Endothelial cell of umbilical vein (primary cell): ENCODE results near the gene RPL12. TPM values are rescaled to one million over a fixed set of nuclear protein-coding genes. Genes with fewer than 3 reads are reported as not detected.

Experiments
- BruUV-seq: library from RNA; stranded (reverse); fragments of 400-500 nt; replicated peaks from 2 replicates; lab custom pipeline; 2021; lab: Mats Ljungman, UMichigan
- CTCF ChIA-PET: fragments of 300-600, 350-600 bp; sonication (Branson Sonifier 250); formaldehyde crosslinking; loops from one replicate; lab custom pipeline; 2021; ENCODE audit warnings: antibody characterized with exemption, inconsistent platforms; lab: Charles Lee
- POLR2A ChIA-PET: fragments of 300-600, 350-600 bp; sonication (Branson Sonifier 250); formaldehyde crosslinking; loops from one replicate; lab custom pipeline; 2021; ENCODE audit warnings: antibody characterized with exemption, inconsistent platforms; lab: Charles Lee
- DNase-seq: peaks from one replicate; pipeline ENCODE4 v3.0.0-alpha.2; 2011; ENCODE audit warnings: low read depth, low spot score
- FAIRE-seq: peaks from 2 replicates; lab custom pipeline; 2011; peaks lifted over from hg19 to GRCh38; lab: Jason Lieb, UNC
- H2AFZ ChIP-seq: 2 replicates; pipeline ENCODE4 v1.6.0; 2012; ENCODE audit warnings: low read depth, low read length, control low read depth, inconsistent platforms
- H3K27ac ChIP-seq: 2 replicates; pipeline ENCODE4 v1.5.1; 2011; ENCODE audit warnings: low read depth, mild to moderate bottlenecking, control low read depth, low read length, moderate library complexity; ENCODE audit not compliant: insufficient read depth
- H3K27me3 ChIP-seq, 2 experiments: 2 replicates each; pipeline versions ENCODE4 v1.6.0 to v1.6.1; 2011; ENCODE audit warnings: low read length in 2 of 2, mixed read lengths in 1 of 2; ENCODE audit not compliant: control insufficient read depth in 2 of 2, insufficient read depth in 2 of 2
- H3K36me3 ChIP-seq, 2 experiments: 2 replicates in 1 of 2; 3 replicates in 1 of 2; pipeline ENCODE4 v1.5.1; 2011; ENCODE audit warnings: low read length in 2 of 2, mild to moderate bottlenecking in 1 of 2, moderate library complexity in 1 of 2; ENCODE audit not compliant: control insufficient read depth in 2 of 2, insufficient read depth in 2 of 2; ENCODE audit errors: extremely low read depth in 1 of 2
- H3K4me1 ChIP-seq: 3 replicates; pipeline ENCODE4 v1.5.1; 2011; ENCODE audit warnings: mild to moderate bottlenecking, low read length; ENCODE audit not compliant: control insufficient read depth, insufficient read depth; ENCODE audit errors: extremely low read depth
- H3K4me2 ChIP-seq: 2 replicates; pipeline ENCODE4 v1.6.1; 2011; ENCODE audit warnings: low read length, control low read depth, mixed read lengths; ENCODE audit not compliant: insufficient read depth
- H3K4me3 ChIP-seq, 3 experiments: fragments of 200-600 bp in 1 of 3; sonication (generic), shearing (Covaris generic) in 1 of 3; replicated peaks in 1 of 3; 2 replicates each; pipeline ENCODE4 v1.5.1; 2011 to 2016; ENCODE audit warnings: control low read depth in 3 of 3, low read length in 3 of 3, mild to moderate bottlenecking in 2 of 3, inconsistent platforms in 1 of 3, low read depth in 1 of 3, moderate library complexity in 1 of 3; ENCODE audit not compliant: insufficient read depth in 1 of 3
- H3K79me2 ChIP-seq: 2 replicates; pipeline ENCODE4 v1.6.0; 2012; ENCODE audit warnings: low read length, inconsistent platforms; ENCODE audit not compliant: control insufficient read depth, insufficient read depth
- H3K9ac ChIP-seq: replicated peaks from 2 replicates; pipeline ENCODE3; 2011; ENCODE audit warnings: low read length, control low read depth; ENCODE audit not compliant: insufficient read depth; ENCODE audit errors: extremely low read depth
- H3K9me1 ChIP-seq: replicated peaks from 3 replicates; pipeline ENCODE4 v1.6.0; 2011; ENCODE audit warnings: mild to moderate bottlenecking, low read length; ENCODE audit not compliant: control insufficient read depth, insufficient read depth; ENCODE audit errors: extremely low read depth
- H3K9me3 ChIP-seq: replicated peaks from 2 replicates; pipeline ENCODE4 v1.5.1; 2012; ENCODE audit warnings: low read length, inconsistent platforms; ENCODE audit not compliant: control insufficient read depth, insufficient read depth
- H4K20me1 ChIP-seq: replicated peaks from 2 replicates; pipeline ENCODE3; 2011; ENCODE audit warnings: mild to moderate bottlenecking, low read length; ENCODE audit not compliant: control insufficient read depth, insufficient read depth; ENCODE audit errors: extremely low read depth
- CTCF ChIP-seq, 2 donors: IDR thresholded peaks; 1 replicate in 1 of 2; 2 replicates in 1 of 2; pipeline ENCODE4 v1.5.1; 2011; ENCODE audit warnings: low read length in 2 of 2, mild to moderate bottlenecking in 2 of 2, moderate library complexity in 2 of 2, control low read depth in 1 of 2, inconsistent platforms in 1 of 2, low read depth in 1 of 2; ENCODE audit not compliant: insufficient read depth in 1 of 2; ENCODE audit errors: extremely low read depth in 1 of 2
- FOS ChIP-seq: IDR thresholded peaks from 2 replicates; pipeline ENCODE4 v1.6.1; 2011; ENCODE audit warnings: mild to moderate bottlenecking, low read length, moderate library complexity, borderline replicate concordance; ENCODE audit not compliant: insufficient read depth
- GATA2 ChIP-seq: IDR thresholded peaks from 2 replicates; pipeline ENCODE4 v1.7.0; 2011; ENCODE audit warnings: low read depth, mild to moderate bottlenecking, moderate library complexity, mixed read lengths, low read length; ENCODE audit not compliant: insufficient read length, insufficient read depth
- JUN ChIP-seq: IDR thresholded peaks from 2 replicates; pipeline ENCODE4 v1.6.1; 2011; ENCODE audit warnings: borderline replicate concordance, low read depth; ENCODE audit not compliant: insufficient read length, insufficient read depth
- MYC ChIP-seq: IDR thresholded peaks from one replicate; pipeline ENCODE4 v1.6.1; 2011; ENCODE audit warnings: mild to moderate bottlenecking, low read depth, low read length
- POLR2A ChIP-seq: IDR thresholded peaks from 2 replicates; pipeline ENCODE4 v1.6.1; 2012; ENCODE audit warnings: low read depth, mild to moderate bottlenecking, control low read depth, low read length
- POLR2AphosphoS5 ChIP-seq: IDR thresholded peaks from 2 replicates; pipeline ENCODE4 v1.6.1; 2012; ENCODE audit warnings: low read depth, mild to moderate bottlenecking, control low read depth, low read length, moderate library complexity; ENCODE audit not compliant: insufficient read depth
- dilution Hi-C: fragments of 300-500 bp; cut with MboI; formaldehyde crosslinking; loops from one replicate; pipeline ENCODE4 v1.15.0; 2019; ENCODE audit warnings: low sequenced_read_pairs; ENCODE audit not compliant: extremely low pct_ligation_motif_present
- intact Hi-C: fragments of 100-400 bp; cut with micrococcal nuclease; formaldehyde crosslinking; loops from one replicate; pipeline ENCODE4 v1.10.0; 2022
- polyA plus RNA-seq, 4 experiments: library from polyadenylated mRNA; depleted of rRNA in 3 of 4; stranded (reverse) in 3 of 4; unstranded in 1 of 4; fragments of >200 nt; gene quantifications; 2 replicates each; pipeline versions ENCODE4 v1.2.1 to v1.2.3, GENCODE V29; 2011 to 2012; ENCODE audit warnings: missing spikeins in 1 of 4
- total RNA-seq: library from RNA; stranded (reverse); gene quantifications from 2 replicates; pipeline ENCODE4 v1.2.3, GENCODE V29; 2021

Gene RPL12
- total and polyA plus RNA-seq, 2 donors (not counting 3 experiments of a cell fraction or from before 2014, with no cell fraction given): 1,231 to 3,007 TPM

- TF ChIP-seq CTCF (IDR thresholded peaks at IDR 0.05; ENCODE audit: extremely low read depth in 1 of 2, insufficient read depth in 1 of 2, low read depth in 1 of 2, low read length in 2 of 2): no peak
- TF ChIP-seq POLR2A: no peak
- TF ChIP-seq FOS: no peak
- no peak for TF ChIP-seq POLR2AphosphoS5
- TF ChIP-seq GATA2: no peak
- no peak for TF ChIP-seq MYC
- no peak for TF ChIP-seq JUN
- ChIA-PET CTCF (no interaction called here), POLR2A (no interaction called here)
Measured at GRCh38 chr9:127473501-127473900, 22.3 kb upstream of the RPL12 start.

More at GRCh38 chr9:127473501-127473900, 22.3 kb upstream of the RPL12 start:
- BruUV-seq: no TSS peak
- no peak overlapping the region for H3K4me2 ChIP-seq
- no peaks in the 10 kb centered on the region for H3K79me2 ChIP-seq
- no peaks in the 10 kb centered on the region for H3K9me1 ChIP-seq
- no peaks in the 10 kb centered on the region for H4K20me1 ChIP-seq
- no peaks in the 10 kb centered on the region for H3K9me3 ChIP-seq
- DNase-seq (no peak), FAIRE-seq (no peak)
- intact Hi-C loops (no loop called here), dilution Hi-C loops (no loop called here)
- no peaks in the 10 kb centered on the region for H3K4me1 ChIP-seq
- H2AFZ ChIP-seq: no peak overlapping the region
- H3K36me3 ChIP-seq: peaks cover 0 to 2% of the 10 kb centered on the region in 2 experiments
- no peak overlapping the region for H3K4me3 ChIP-seq
- H3K27ac ChIP-seq: no peak overlapping the region
- no peak overlapping the region for H3K9ac ChIP-seq
- no peaks in the 10 kb centered on the region for H3K27me3 ChIP-seq
